GM21576 (cell line): ENCODE results near the gene NACC2.
"Not testable (repeated sequence)": the region's sequence is repeated elsewhere in the genome, so short reads cannot be mapped to it uniquely, and the experiment has no call there.

Source experiments
- ATAC-seq: cut with Tn5 transposase; IDR thresholded peaks from one replicate; pipeline ENCODE4 v1.9.1; 2021; ENCODE audit warnings: mild to moderate bottlenecking, moderate library complexity; ENCODE audit not compliant: unreplicated experiment

The NACC2 gene

DNA sequence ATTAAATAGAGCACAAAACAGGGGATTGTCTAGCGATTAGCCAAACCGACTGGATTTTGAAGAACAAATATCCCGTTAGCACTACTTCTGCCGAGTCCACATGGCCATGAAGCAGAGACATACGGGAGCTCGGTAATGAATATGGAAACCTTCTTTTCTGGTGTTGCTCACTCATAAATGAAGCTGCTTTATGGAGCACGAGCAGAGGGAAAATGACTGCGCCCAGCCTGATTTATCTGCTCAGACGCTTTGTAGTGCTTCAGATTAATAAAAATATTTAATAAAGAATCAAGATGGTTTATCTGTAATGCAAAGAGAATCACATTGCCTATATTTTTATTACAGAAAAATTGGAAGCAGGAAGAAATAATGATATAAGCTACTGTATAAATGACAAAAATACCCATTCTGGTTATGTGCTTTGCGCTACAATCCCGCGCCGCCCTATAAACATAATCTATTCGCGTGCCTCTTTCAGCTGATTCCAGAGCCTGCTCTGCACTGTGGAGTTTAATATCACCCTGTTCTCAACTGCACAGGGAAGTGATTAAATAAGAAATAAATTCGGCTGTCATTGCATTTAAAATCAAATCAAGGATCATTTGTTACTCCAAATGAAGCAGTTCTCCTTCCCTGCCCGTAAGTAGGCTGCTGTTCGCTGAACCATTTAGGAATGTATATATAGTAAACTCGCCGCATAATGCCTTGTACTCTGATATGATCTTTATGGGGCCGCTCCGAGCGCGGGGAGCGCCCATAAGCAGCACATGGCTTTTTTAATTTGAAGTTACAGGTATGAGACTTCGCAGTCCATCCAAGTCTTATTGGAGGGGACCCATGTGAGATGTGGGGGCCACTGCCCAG, 111.6 kb downstream of the NACC2 start:
- no peak for ATAC-seq

GRCh38 chr9:135982499-135983207, 112.4 kb downstream of the NACC2 start:
- ATAC-seq = no peak

DNA sequence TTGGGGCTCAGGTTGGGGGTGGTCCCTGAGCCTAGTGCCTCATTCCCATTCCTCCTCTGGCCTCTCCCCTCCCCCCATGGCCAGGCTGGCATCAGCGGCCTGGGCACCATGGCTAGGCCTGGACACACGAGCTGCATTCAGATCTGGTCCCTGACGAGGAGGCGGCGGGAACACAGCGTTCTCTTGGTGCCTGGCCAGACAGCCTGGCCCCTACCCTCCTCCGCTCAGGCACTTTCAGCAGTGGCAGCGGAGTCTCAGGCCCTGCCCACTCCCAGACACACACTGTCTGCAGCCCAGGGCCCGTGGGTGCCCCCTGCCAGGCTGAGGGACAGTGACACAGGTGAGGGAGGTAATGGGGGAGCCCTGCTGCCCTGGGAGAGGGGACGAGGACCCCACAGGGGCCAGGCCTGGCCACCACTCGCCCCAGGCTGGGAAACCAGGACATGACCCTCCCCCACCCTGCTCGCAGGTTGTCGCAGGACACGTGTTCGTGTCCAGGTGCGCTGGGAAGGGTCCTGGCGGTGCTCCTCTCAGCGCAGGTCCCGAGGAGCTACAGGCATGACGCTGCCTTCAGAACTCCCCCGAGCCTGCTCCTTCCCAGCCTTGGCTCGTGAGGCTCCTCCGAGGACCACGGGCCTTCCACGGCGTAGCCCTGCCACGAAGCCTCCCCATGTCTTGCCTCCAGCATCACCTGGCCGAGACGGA, 114.0 kb downstream of the NACC2 start:
- ATAC-seq = no peak

- no peak for ATAC-seq
These were observed 115.4 kb downstream of the NACC2 start for GRCh38 chr9:135979547-135980166.

GRCh38 chr9:135978642-135979546, 116.2 kb downstream of the NACC2 start:
- ATAC-seq = no peak

GRCh38 chr9:135976944-135977343, 118.1 kb downstream of the NACC2 start:
- ATAC-seq = no peak

DNA sequence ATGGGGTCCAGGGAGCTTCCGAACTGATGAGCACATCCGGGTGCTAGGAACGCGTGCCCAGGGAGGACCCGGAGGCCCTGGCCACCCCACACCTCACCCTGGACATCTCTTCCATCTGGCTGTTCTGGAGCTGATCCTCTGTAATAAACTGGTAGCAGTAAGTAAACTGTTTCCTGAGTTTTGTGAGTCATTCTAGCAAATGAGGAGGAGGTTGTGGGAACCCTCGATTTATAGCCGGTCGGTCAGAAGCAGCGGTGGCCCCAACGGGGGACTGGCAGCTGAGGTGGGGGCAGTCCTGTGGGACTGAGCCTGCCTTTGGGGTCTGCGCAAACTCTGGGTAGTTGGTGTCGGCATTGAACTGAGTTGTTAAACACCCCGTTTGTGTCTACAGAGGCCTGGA, 118.6 kb downstream of the NACC2 start:
- ATAC-seq = no peak

DNA sequence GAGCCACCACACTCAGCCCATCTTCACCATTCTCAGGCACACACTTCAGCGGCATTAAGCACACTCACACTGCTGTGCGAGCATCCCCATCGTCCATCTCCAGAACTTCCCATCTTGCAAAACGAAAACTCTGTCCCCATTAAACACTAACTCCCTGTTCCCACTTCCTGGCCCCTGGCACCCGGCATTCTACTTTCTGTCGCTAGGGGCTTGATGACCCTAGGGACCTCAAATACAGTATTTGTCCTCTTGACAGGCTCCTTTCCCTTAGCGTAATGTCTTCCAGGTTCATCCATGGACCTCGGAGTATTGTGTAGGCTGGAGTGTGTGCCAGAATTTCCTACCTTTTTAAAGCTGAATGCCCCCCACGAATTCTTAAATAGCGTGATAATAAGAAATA, 119.3 kb downstream of the NACC2 start:
- ATAC-seq = no peak

- ATAC-seq = no peak
These were observed 120.9 kb downstream of the NACC2 start for GRCh38 chr9:135974220-135974573.

DNA sequence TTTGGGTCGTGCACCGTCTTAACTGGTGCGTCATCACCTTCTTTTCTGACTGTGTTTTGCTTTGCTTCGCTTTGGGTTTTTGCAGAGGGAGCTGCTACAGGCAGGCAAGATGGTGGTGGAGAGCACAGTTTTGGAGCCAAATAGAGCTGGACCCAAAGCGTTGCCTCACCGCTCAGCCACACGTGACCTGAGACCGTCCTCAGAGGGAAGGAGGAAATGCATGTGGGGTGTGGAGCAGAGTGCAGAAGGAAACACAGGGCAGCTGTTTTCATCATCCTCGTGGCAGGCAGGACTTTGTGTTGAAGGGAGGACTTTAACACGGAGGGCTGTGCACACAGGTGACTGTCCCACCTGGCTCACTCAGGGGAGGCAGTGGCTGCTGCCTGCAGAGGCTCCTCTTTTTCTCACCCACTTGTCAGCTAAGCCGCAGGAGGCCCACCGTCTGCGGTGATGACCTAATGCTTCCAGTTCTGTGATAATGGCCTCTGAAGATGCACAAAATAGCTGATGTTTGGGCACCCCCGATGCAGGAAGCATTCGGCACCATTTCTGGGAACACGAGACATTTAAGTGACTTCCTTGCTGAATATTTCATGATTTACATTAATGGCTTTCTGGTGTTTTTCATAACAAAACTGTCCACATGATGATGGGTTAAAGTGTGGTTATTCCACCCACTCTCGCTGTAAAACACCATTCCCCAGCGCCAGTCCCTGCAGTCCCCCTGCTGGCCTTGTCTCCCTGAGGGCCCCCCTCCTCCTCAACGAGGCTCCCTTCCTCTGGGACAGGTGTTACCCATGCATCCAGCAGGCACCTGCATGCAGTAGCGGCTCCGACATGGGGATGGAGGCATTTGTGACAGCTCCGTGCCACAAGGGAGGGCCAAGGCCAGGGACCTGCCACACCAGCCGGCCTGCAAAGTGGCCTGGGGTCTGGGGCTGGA, 121.5 kb downstream of the NACC2 start:
- no peak for ATAC-seq

DNA sequence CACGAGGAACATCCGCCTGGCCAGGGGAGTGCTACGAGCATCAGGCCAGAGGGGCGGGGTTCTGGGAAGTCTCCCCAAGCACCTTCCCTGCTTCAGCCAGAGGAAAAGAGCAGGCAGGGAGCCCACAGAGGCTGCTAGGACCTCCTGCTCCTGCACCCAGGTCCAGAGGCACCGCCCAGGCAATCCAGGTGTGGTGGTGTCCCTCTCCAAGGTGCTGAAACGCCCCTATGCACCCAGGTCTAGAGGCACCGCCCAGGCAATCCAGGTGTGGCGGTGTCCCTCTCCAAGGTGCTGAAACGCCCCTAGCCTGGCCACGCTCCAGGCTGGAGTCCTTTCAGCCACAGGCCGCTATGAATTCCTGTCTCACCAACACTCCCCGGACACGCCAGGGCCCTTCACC, 123.2 kb downstream of the NACC2 start:
- no peak for ATAC-seq

DNA sequence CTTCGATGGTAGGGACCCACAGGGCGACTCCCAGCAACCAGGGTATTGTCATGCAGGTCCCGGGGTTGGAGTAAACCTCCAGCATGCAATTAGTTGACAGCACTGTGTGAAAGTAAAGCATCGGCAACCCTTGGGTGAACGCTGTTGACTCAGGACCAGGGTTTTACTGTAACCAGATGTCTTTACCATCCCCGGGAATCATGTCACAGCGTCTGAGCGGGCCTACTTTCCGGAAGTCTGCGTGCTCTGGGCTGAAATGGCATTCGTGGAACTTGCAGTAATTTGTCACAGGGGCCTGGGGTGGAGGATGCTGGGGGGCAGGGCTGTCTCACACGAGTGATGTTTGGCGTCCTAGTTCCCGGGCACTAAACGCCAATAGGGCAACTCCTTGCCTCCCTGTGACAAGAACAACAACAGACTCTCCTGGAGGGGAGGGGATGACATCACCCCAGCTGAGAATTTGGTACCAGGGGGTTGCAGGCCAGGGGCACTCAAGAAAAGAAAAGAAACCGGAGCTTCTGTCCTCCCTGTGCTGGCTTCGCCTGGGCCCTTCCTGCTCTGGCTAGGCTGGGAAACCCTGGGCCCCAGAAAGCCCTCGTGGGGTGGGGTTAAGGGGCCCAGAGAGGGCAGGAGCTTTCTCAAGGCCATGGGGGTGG, 123.8 kb downstream of the NACC2 start:
- no peak for ATAC-seq

GRCh38 chr9:135970128-135970815, 124.8 kb downstream of the NACC2 start:
- ATAC-seq = no peak

DNA sequence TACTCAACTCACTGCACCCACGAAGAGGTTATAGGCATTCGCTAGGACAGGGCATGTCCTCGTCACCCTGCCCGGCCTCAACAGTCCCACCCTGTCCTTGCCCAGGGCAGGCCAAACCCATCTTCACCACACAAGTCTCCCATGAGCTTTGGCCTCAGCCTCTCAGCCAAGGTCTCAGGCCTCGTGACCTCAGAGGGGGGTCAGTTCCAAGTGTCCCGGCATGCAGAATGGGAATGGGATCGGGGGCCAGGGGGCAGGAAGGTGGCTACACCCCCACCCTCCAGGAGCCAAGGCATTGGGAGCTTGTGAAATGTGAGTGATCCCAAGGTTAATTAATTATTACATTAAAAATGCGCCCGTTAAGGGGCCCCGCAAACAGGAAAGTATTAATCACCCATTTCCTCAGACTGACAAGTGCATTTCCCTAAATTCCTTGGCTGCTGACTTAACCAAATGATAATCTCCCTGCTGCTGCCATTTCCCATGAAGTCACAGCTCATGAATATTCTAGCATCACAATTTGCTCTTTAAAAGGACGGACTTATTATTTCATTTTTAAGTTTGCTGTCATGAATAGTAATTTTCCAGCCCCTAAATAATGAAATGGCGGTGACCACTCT, 125.9 kb downstream of the NACC2 start:
- no peak for ATAC-seq

GRCh38 chr9:135968601-135969000, 126.5 kb downstream of the NACC2 start:
- ATAC-seq = no peak

- no peak for ATAC-seq
These were observed 127.0 kb downstream of the NACC2 start for GRCh38 chr9:135968083-135968476.

DNA sequence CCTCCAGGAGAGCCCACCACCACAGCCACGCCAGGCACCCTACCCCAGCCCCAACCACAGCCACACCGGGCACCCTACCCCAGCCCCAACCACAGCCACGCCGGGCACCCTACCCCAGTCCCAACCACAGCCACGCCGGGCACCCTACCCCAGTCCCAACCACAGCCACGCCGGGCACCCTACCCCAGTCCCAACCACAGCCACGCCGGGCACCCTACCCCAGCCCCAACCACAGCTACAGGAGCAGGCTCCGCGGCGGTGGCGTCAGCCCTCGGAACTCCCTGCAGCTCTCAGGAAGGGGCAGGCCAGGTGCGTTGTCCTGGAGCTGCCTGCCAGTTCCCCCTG, 128.2 kb downstream of the NACC2 start:
- ATAC-seq = not testable (repeated sequence)
